Activated T-helper 1 cell treated with Interleukin-2 at 50 U/mL for 16 hours (primary cell): ENCODE results near the gene ZNF518A.

Experiments
- DNase-seq: peaks from one replicate; pipeline ENCODE4 v3.0.0-alpha.2; 2020; ENCODE audit warnings: low read depth

The ZNF518A gene, protein sequence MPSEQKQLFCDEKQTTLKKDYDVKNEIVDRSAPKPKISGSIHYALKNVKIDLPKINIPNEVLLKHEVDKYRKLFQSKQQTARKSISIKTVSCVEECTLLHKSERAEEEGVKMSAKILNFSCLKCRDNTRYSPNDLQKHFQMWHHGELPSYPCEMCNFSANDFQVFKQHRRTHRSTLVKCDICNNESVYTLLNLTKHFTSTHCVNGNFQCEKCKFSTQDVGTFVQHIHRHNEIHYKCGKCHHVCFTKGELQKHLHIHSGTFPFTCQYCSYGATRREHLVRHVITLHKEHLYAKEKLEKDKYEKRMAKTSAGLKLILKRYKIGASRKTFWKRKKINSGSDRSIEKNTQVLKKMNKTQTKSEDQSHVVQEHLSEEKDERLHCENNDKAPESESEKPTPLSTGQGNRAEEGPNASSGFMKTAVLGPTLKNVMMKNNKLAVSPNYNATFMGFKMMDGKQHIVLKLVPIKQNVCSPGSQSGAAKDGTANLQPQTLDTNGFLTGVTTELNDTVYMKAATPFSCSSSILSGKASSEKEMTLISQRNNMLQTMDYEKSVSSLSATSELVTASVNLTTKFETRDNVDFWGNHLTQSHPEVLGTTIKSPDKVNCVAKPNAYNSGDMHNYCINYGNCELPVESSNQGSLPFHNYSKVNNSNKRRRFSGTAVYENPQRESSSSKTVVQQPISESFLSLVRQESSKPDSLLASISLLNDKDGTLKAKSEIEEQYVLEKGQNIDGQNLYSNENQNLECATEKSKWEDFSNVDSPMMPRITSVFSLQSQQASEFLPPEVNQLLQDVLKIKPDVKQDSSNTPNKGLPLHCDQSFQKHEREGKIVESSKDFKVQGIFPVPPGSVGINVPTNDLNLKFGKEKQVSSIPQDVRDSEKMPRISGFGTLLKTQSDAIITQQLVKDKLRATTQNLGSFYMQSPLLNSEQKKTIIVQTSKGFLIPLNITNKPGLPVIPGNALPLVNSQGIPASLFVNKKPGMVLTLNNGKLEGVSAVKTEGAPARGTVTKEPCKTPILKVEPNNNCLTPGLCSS (N-terminal part only)

DNA sequence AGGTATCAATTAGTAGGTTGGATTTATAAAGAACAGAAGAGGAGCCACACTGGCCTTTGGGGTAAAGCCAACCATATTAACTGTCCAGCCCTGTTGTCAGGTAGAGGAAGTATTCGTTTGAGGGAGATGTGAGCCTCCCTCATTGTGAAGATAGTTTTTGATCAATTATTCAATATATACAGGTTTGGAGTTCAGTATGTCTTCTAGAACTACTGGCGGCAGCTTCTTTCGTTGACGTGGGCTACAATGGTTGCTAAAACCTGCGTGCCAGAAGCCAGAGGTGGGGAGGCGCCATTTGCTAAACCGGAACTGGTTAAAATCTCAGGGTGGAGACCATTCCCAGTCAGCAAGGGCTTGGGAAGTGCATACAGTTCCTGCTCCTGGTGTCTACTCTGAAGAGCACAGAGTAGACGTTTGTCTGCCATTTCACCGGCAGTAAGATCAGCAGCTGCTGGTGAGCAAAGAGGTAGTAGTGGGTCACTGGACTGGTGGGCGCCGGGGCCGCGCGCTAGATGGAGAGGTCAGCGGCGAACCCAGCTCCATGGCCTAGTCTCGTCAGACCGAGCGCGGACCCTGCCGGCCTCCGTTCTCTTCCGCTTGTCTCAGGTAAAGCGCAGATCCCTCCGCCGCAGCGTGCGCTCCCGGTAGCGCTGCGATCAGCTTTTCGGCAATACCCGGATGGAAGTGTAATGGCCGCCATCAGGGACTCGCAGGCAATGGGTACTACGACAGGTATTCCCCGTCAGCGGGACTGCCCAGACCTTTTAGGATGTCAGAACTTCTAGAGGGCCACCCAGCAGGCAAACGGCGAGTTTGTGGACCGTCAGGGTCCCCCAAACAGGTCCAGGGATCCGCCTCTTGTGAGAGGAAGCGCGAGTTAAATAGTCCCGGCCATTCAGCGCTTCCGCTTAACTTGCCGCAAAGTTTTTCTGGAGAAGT is at the start of gene ZNF518A:
Gene ZNF518A (plus strand): TSS at position 911 of the 939 bp plus-strand sequence. CDS start 26,026 bp downstream, outside the sequence.
- DNase-seq: peak; percentile 78

DNA sequence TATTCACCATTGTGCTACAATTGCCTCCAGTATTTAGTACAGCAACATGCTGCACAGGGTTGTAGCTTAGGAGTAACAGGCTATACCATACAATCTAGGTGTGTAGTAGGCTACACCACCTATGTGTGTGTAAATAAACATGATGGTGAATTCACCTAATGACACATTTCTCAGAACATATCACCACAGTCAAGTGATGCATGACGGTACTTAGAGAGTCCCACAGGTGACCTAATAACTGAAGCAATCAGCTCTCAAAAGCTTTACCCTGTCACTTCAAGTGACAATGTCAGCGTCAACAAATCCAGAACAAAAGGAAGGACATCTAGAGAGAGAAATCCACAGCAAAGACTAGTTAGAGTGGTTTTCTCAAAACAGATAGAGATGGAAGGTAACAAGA is 47.9 kb upstream of the ZNF518A start:
- DNase-seq: no peak

DNA sequence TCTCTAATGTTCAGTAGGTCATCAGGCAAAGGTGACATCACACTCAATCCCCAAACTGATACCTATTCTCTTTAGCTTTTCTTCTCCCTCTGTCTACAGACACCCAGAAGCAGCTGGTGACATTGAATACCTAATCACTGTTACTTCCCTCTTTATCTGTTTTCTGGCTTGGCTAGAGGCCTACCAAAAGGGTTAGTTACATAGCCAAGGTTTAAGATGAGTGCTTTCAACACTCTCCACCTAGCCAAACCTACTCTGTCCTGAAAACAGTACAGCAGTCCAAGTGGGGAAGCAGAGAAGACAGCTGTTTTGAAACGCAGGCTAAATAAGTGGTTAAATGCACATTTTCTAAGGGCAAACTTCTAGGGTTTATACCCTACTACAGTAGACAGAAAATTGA is 47.3 kb upstream of the ZNF518A start:
- no peak for DNase-seq

DNA sequence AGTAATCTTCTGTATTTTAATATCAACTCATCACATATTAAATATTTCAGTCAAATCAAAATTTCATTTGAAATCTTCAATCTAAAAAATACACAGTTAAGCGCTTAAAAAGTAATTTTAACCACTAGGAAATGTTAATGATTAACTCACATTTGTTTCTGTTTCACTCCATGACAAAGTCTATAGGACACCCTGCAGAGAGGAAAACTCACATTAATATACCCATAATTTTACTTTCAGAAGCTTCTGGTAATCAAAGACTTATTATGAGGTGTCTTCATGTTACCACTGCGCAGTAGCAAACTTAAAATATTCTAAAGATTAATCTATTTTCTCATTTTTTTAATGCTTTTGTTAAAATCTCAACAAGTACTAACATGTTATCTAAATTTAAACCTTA is 41.0 kb upstream of the ZNF518A start:
- DNase-seq: no peak

DNA sequence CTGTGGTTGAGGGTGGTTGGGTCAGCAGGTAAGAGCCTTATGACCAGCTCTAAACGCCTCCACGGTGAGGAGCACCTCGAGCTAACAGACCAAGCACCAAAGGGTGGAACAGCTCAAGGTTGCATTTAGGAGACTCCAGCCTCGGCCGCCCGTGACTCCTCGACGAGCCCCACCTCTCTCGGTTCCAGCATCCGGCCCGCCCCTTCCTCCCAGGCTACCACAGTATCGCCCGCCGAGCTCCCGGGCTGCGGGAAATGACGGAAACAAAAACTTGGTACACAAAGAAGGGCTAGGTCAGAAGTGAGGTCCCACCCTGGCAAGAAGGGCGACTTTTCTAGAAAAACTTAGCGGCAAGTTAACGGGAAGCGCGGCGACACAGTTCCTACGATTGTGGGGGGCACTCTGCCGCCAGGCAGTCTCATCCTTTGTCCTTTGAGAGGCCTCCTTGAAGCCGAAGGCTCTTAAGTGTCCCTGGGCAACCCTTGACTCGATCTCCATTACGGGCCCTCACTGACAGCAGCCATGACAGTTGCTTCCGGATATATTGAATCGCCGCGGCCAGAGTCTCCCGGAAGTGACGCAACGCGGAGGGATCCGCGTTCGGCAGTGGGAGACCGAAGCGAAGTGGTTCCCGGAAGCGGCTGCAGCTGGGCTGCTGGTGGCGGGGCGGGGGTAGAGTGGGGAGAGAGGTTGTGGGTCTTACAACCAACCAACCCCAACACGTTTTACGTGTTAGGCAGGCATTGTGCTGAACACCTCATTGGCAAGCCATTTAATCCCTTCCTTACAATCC is 40.2 kb upstream of the ZNF518A start:
- DNase-seq: peak; percentile 85

DNA sequence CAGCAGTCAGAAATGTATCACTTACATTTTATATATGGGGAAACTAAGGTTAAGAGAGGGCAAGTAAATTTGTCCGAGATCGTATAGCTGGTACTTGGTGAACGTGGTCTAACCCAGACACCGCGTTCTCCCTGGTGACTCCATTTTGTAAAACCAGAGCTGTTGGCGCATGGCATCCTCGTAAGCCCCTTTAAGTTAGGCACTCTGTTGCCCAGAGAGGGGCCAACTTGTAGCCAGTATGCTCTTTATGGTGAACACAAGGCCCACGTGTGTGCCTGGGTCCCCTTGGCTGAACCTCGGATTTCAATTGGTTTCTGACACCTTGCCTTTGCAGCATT is 39.7 kb upstream of the ZNF518A start:
- no peak for DNase-seq

DNA sequence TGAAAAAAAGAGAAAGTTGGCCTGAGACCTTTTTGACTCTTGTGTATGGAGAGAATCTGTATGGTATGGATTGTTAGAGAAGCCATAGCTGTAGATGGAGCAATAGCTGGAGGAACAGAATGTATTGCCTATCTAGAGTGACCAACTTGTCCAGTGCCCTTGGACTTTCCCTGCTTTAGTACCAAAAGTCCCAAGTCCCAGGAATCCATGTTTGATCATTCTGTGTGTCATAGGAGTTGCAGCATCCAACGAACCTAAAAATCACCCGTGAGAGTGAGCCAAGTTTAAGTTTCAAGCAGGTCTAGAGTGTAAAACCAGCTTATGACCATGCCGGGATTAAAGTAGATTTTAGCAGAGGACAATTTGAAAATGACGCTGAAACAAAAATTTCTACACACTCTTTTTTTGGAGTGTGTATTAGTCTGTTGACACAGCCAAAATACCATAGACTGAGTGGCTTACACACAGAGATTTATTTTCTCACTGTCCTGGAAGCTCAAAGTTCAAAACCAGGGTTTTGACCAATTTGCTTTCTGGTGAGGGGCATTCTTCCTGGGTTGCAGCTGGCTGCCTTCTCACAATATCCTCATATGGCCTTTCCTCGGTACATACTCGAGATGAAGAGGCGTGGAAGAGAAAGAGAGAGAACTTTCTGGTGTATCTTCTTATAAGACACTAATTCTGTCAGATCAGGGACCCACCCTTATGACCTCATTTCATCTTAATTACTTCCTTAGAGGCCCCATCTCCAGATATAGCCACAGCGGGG is 36.9 kb upstream of the ZNF518A start:
- no peak for DNase-seq

DNA sequence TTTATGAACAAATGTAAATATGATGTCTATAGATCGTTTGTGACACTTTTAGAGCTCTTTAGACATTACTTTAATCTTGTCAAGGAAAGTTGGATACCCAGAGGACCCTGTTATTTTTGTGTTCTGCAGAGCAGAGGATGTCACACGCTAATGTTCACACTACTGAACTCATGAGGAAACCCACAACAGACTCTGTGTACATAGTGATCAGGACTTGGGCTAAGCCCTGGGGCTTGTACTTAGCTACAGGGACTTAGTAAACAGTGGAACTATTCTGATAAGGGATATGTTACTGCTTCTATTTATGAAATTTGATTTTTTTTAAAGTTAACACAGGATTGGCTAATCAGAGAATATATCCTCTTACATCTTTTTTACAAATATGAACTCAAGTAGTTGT is 36.1 kb upstream of the ZNF518A start:
- no peak for DNase-seq

DNA sequence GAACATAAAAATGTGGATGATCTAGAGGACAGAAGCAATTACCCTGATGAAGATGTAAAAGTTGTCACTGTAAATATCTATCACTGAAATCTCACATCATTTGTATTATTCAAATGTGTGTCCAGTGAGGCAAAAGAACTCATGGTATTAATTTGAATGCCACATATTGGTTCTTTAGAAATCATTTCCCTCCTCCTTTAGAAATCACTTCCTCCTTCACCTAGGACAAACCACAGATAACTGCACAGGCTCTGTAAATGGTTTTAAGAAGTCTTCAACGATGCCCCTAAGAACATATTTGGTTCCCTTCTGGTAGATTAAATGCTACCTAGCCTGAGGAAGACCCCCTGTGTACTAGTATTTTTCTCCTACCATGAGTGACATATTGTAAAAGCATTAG is 33.1 kb upstream of the ZNF518A start:
- no peak for DNase-seq

DNA sequence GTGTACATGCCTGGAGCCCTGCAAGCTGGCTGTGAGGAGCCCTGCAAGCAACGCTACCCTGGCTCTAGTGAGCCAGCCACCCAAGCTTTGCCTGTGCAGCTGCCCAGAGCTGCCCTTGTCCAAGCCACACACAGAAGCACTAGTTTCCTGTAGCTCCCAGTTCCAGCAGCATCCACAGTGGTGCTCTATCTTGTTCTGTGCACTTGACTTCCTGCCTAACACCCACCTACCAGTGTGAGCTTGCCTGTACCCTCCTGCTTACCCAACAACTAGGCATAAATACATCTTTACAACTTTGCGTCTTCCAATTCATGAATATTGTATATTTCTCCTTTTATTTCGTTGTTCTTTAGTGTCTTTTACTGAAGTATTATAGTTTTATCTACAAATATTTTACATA is 32.2 kb upstream of the ZNF518A start:
- DNase-seq: no peak

DNA sequence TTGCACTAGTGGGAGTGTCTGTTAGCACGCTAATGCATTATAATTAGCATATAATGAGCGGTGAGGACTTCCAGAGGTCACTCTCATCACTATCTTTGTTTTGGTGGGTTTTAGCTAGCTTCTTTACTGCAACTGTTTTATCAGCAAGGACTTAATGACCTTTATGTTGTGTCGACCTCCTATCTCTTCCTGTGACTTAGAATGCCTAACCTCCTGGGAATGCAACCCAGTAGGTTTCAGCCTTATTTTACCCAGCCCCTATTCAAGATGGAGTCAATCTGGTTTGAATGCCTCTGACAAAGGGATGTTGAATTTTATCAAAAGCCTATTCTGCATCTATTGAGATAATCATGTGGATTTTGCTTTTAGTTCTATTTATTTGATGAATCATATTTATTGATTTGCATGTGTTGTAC is 22.5 kb upstream of the ZNF518A start:
- DNase-seq: no peak

DNA sequence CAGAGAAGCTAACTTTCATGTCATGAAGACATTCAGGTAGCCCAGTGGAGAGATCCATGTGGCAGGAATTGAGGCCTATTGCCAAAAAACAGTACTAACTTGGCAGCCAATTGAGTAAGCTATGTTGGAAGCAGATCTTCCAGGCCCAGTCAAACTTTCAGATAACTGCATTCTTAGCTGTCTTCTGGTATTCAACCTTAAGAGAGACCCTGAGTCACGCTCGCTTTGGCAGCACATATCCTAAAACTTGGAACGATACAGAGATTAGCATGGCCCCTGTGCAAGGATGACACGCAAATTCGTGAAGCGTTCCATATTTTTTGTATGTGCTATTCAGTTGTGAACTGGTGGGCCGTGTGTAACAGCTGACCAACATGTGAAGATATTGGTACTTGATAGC is 17.6 kb upstream of the ZNF518A start:
- no peak for DNase-seq

DNA sequence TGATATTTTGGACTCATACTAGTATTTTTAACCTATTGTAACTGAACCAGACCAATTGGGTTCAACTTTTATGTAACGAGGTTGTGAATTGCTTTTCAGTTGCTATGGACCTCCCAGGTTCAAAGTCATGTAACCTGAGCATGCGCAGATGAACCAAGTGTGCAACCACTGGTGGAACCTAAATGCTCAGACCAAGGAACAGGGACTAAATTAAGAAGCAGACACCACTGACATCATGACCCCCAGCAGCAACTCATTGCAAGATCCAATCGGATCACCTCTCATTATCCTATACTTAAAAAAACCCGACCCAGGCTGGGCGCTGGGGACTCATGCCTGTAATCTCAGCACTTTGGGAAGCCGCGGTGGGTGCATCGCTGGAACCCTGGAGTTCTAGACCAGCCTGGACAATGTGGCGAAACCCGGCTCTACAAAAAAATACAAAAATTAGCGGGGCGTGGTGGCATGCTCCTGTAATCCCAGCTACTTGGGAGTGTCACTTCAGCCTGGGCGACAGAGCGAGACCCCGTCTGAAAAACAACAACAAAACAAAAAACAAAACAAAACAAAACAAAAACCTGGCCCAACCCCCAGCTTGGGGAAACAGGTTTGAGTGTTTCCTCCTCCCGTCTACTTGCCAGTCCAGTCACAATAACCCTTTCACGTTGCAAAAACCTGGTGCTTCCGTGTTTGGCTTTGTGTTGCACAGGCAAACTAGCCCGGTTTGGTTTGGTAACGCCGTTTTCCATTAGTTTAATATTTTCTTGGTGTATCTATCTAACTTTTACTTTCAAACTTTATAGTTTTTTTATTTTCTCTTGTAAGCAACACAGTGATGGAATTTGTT is 11.3 kb upstream of the ZNF518A start:
- DNase-seq: no peak

DNA sequence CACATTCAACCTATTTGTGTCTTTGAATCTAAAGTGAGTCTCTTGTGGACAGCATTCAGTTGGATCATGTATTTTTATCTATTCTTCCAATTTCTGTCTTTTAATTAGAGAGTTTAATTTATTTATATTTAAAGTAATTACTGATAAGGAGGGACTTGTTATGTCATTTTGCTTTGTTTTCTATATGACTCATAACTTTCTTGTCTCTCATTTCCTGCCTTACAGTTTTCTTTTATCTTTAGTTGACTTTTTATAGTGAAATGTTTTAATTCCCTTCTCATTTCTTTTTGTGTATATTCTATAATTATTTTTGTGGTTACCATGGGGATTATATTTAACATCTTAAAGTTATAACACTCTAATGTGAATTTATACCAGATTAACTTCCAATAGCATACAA is 7.3 kb upstream of the ZNF518A start:
- DNase-seq: no peak

DNA sequence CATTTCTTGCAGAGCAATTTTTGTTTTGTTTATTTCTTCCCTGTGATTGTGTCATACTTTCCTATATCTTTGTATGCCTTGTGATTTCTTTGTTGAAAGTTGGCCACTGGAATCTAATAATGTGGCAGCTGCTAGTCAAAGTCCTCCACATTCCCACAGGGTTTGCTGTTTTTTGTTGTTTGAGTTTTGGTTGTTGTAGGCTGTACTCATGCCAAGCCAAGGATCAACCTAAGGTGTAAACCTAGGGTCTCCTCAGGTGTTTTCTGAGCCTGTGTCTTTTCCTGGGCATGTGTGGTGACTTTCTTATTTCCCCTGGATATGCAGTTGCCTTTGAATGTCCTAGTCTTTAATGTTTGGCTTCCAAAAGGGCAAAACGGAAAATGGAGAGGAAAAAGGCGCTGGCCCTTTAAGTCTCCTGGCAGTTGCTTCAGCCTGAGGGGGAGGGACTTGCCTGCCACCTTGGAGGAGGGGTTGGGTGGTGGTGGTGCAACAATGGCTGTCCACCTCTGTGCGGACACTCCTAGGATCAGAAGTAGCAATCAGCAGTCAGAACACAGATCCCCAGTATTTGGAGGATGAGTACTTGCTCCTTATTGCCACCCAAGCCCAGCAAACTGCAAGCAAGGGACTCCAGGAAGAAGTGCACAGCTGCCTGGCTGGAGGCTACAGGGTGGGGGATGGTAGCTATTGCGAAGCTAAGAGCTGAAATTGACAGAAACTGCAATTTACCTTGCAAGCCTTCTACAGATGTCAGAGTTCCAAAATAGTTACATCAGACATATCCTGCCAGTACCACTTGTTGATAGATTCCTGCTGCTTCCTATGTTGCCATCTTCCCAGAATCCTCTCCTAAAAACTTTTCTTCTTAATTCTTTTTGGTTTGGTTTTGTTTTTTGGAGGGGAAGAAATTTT is 5.6 kb upstream of the ZNF518A start:
- DNase-seq: no peak

DNA sequence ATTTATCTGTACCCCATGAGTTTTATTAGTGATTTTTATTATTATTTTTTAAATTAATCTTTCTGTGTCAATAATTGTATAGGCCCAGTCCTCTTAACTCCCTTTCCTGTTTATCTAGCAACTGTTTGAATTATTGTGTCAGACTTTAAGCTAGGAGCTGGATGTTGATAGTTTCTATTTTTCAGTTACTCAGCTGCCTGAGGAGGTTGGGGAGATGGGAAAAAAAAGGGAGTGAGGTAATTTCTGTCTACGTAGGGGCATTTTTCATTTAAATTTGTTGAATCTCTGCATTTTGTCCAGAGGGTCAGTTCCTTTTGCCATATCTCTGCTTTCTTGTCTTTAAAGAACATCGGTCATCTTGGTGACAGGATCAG is 5.0 kb upstream of the ZNF518A start:
- no peak for DNase-seq

DNA sequence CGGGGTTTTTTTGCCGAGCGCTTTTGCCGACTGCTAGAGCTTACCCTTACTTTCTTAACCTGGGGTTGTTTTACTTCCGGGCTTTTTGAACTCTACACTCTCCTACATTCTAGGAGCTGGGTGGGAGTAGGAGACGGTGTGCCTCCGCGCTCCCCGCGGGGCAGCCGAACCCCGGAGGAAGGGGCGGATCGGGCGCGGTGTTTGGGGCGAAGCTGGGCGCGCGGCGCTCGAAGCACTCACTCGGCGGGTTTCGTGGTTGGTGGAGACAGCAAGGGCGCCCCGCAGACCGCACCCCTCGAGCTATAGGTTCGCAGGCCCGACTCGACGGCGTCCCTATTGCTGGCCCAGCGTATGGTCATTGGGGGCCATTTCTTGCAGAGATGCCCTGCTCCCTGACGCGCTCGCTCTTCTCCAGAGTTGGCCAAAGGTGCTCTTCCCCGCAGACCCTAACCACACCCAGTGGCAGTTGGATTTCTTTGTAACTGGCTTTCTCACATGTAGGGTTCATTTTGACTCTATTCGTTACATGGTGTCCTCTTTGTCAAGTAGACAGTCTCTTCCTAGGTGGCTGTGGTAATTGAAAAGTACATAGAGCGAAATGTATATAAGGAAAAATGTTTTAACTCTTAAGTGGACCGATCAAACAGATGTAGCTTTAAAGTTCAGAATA is 364 bp downstream of the ZNF518A start:
- peak; percentile 55 for DNase-seq

DNA sequence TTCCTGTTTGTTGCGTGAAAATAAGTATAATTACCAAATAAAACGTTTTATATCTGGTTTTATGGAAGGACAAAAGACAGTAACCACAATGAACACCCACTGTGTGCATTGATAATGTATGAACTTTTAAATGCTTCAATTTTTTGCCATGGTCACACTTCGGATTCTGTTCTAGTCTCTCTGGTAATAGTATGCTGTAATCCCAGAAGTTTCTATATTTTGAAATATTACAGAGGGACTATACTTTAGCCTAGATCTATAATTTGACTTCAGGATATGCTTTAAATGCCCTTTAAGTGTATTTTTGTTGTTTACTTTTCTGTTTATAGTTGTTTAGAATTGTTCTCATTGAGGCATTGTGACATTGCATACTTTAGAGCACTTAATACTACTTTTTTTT is 1.5 kb downstream of the ZNF518A start:
- DNase-seq: no peak
